NOMO-1 treated with dmso at 0.1 percent for 144 hours (cell line): ENCODE results near the gene ETV7.
"Not testable (repeated sequence)": the region's sequence is repeated elsewhere in the genome, so short reads cannot be mapped to it uniquely, and the experiment has no call there.

Experiments
- DNase-seq: peaks from one replicate; lab custom pipeline; 2025; ENCODE audit not compliant: unreplicated experiment; lab: John Stamatoyannopoulos, UW

The ETV7 gene

GRCh38 chr6:36364669-36365479 is 22.6 kb downstream of the ETV7 start:
- no peak for DNase-seq

GRCh38 chr6:36364061-36364635 is 23.3 kb downstream of the ETV7 start:
- DNase-seq, result not testable (repeated sequence)

- not testable (repeated sequence) for DNase-seq
Observed at GRCh38 chr6:36363371-36363752, 24.1 kb downstream of the ETV7 start.

GRCh38 chr6:36362551-36363370 is 24.7 kb downstream of the ETV7 start:
- peak; percentile 62 for DNase-seq

- no peak for DNase-seq
Observed at GRCh38 chr6:36361071-36361470, 26.4 kb downstream of the ETV7 start.

GRCh38 chr6:36360241-36361054 is 27.0 kb downstream of the ETV7 start:
- peak; percentile 29 for DNase-seq

- no peak for DNase-seq
Observed at GRCh38 chr6:36358226-36358915, 29.1 kb downstream of the ETV7 start.

GRCh38 chr6:36357872-36358225 is 29.6 kb downstream of the ETV7 start:
- DNase-seq, result no peak

- DNase-seq, result peak; percentile 14
Observed at GRCh38 chr6:36355819-36356218, 31.6 kb downstream of the ETV7 start.

GRCh38 chr6:36353411-36353915 is 34.0 kb downstream of the ETV7 start:
- DNase-seq, result no peak

GRCh38 chr6:36352477-36353157 is 34.9 kb downstream of the ETV7 start:
- DNase-seq, result no peak

GRCh38 chr6:36350681-36351571 is 36.5 kb downstream of the ETV7 start:
- no peak for DNase-seq

GRCh38 chr6:36350082-36350481 is 37.4 kb downstream of the ETV7 start:
- no peak for DNase-seq

- DNase-seq, result no peak
Observed at GRCh38 chr6:36349240-36349639, 38.2 kb downstream of the ETV7 start.

- no peak for DNase-seq
Observed at GRCh38 chr6:36347621-36348020, 39.8 kb downstream of the ETV7 start.

- no peak for DNase-seq
Observed at GRCh38 chr6:36346486-36347273, 40.8 kb downstream of the ETV7 start.

- no peak for DNase-seq
Observed at GRCh38 chr6:36345681-36346466, 41.6 kb downstream of the ETV7 start.
